Activated T-cell treated with anti-CD3 and anti-CD28 coated beads, Interleukin-2, amount 50 U/mL, for 4 hours (primary cell): ENCODE measurements around the gene PCNP. TPM values are rescaled to one million over a fixed set of nuclear protein-coding genes. Genes with fewer than 3 reads are reported as not detected.

Experiments
- total RNA-seq, 3 donors: library from RNA; stranded (reverse); gene quantifications; one replicate each; pipeline ENCODE4 v1.2.1, GENCODE V29; 2021

The PCNP gene
- total RNA-seq, 3 donors from 2014 or later = 186 to 195 (median 191) TPM

Other genes with a start within 250 kb of the PCNP start
- 1 to 10 TPM; 3.0 to 4.6 (median 4.0) TPM for gene SENP7, start 61.0 kb upstream of the PCNP start, total RNA-seq
- gene TRMT10C, start 12.3 kb upstream of the PCNP start, total RNA-seq = 10 to 100 TPM; 66.3 to 72.2 (median 71.6) TPM
- gene ZBTB11, start 103.0 kb downstream of the PCNP start, total RNA-seq = 10 to 100 TPM; 24.1 to 25.8 (median 24.8) TPM
- 1,000 to 10,000 TPM; 2,191 to 2,257 (median 2,224) TPM for gene RPL24, start 112.5 kb downstream of the PCNP start, total RNA-seq
- 10 to 100 TPM; 11.8 to 14.1 (median 12.9) TPM for gene CEP97, start 150.4 kb downstream of the PCNP start, total RNA-seq
- gene NXPE3, start 205.0 kb downstream of the PCNP start, total RNA-seq = 10 to 100 TPM; 13.8 to 14.1 (median 13.8) TPM